ENCODE data around the gene GPR83.

GPR83 gene

DNA sequence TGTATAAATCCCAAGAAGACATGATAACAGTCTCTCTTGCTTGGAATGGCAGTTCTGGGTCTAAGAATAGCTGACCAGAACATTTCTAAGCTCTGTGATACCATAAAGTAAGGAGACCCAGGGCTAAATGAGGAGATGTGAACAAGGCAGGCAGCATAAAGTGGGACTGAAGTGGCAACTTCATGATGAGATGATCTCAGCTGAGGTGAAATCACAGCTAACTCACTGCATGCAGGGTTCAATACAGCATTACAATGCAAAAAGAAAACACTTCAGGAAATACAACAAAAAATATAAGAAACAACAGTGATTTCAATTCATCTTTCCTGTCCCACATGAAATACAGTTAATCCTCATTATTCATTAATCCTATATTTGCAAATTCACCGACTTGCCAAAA, 47.8 kb upstream of the GPR83 start:
- no peak for ATAC-seq

GRCh38 chr11:94447149-94447548, 45.9 kb upstream of the GPR83 start:
- ATAC-seq: no peak
- TF ChIP-seq SNAI2 (CRISPR knock-in tag; IDR thresholded peaks at IDR 0.05) (no peak), PATZ1 (CRISPR knock-in tag; IDR thresholded peaks at IDR 0.05; ENCODE audit: borderline replicate concordance) (no peak), ESRRG (CRISPR knock-in tag; IDR thresholded peaks at IDR 0.05) (no peak), ZFP30 (CRISPR knock-in tag; IDR thresholded peaks at IDR 0.05) (no peak), TCF4 (CRISPR knock-in tag; IDR thresholded peaks at IDR 0.05; ENCODE audit: borderline replicate concordance) (no peak), ZFP3 (CRISPR knock-in tag; IDR thresholded peaks at IDR 0.05) (no peak), PPARA (CRISPR knock-in tag; IDR thresholded peaks at IDR 0.05; ENCODE audit: borderline replicate concordance) (no peak), TOX (CRISPR knock-in tag; IDR thresholded peaks at IDR 0.05; ENCODE audit: borderline replicate concordance) (no peak), ZNF565 (CRISPR knock-in tag; conservative IDR thresholded peaks at IDR 0.05; ENCODE audit: low read depth) (no peak), GLIS3 (CRISPR knock-in tag; IDR thresholded peaks at IDR 0.05) (no peak), ZC3H10 (CRISPR knock-in tag; IDR thresholded peaks at IDR 0.05) (no peak), CSDC2 (CRISPR knock-in tag; IDR thresholded peaks at IDR 0.05) (no peak), ISL1 (CRISPR knock-in tag; IDR thresholded peaks at IDR 0.05) (no peak), ZNF8 (CRISPR knock-in tag; IDR thresholded peaks at IDR 0.05) (no peak), BACH2 (CRISPR knock-in tag; IDR thresholded peaks at IDR 0.05; ENCODE audit: borderline replicate concordance) (no peak)
- TF ChIP-seq, protein P1, sequence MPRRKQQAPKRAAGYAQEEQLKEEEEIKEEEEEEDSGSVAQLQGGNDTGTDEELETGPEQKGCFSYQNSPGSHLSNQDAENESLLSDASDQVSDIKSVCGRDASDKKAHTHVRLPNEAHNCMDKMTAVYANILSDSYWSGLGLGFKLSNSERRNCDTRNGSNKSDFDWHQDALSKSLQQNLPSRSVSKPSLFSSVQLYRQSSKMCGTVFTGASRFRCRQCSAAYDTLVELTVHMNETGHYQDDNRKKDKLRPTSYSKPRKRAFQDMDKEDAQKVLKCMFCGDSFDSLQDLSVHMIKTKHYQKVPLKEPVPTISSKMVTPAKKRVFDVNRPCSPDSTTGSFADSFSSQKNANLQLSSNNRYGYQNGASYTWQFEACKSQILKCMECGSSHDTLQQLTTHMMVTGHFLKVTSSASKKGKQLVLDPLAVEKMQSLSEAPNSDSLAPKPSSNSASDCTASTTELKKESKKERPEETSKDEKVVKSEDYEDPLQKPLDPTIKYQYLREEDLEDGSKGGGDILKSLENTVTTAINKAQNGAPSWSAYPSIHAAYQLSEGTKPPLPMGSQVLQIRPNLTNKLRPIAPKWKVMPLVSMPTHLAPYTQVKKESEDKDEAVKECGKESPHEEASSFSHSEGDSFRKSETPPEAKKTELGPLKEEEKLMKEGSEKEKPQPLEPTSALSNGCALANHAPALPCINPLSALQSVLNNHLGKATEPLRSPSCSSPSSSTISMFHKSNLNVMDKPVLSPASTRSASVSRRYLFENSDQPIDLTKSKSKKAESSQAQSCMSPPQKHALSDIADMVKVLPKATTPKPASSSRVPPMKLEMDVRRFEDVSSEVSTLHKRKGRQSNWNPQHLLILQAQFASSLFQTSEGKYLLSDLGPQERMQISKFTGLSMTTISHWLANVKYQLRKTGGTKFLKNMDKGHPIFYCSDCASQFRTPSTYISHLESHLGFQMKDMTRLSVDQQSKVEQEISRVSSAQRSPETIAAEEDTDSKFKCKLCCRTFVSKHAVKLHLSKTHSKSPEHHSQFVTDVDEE (CRISPR knock-in tag; IDR thresholded peaks at IDR 0.05): no peak

More for the DNA sequence above, 47.8 kb upstream of the GPR83 start:
- TF ChIP-seq BACH2 (CRISPR knock-in tag; IDR thresholded peaks at IDR 0.05; ENCODE audit: borderline replicate concordance) (no peak), ARNTL (CRISPR knock-in tag; IDR thresholded peaks at IDR 0.05; ENCODE audit: borderline replicate concordance, low read depth) (no peak), RARB (CRISPR knock-in tag; IDR thresholded peaks at IDR 0.05) (no peak), OSR1 (CRISPR knock-in tag; IDR thresholded peaks at IDR 0.05) (no peak), ZNF8 (CRISPR knock-in tag; IDR thresholded peaks at IDR 0.05) (no peak), ZFP3 (CRISPR knock-in tag; IDR thresholded peaks at IDR 0.05) (no peak), TCF4 (CRISPR knock-in tag; IDR thresholded peaks at IDR 0.05; ENCODE audit: borderline replicate concordance) (no peak), ESRRG (CRISPR knock-in tag; IDR thresholded peaks at IDR 0.05) (no peak), GLIS3 (CRISPR knock-in tag; IDR thresholded peaks at IDR 0.05) (no peak), PATZ1 (CRISPR knock-in tag; IDR thresholded peaks at IDR 0.05; ENCODE audit: borderline replicate concordance) (no peak)
- TF ChIP-seq, protein P2, sequence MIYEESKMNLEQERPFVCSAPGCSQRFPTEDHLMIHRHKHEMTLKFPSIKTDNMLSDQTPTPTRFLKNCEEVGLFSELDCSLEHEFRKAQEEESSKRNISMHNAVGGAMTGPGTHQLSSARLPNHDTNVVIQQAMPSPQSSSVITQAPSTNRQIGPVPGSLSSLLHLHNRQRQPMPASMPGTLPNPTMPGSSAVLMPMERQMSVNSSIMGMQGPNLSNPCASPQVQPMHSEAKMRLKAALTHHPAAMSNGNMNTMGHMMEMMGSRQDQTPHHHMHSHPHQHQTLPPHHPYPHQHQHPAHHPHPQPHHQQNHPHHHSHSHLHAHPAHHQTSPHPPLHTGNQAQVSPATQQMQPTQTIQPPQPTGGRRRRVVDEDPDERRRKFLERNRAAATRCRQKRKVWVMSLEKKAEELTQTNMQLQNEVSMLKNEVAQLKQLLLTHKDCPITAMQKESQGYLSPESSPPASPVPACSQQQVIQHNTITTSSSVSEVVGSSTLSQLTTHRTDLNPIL (CRISPR knock-in tag; IDR thresholded peaks at IDR 0.05; ENCODE audit: low read depth): no peak

GRCh38 chr11:94445641-94446040, 44.4 kb upstream of the GPR83 start:
- TF ChIP-seq POU6F1 (CRISPR knock-in tag; IDR thresholded peaks at IDR 0.05; ENCODE audit: borderline replicate concordance, low read depth) (no peak), ZNF8 (CRISPR knock-in tag; IDR thresholded peaks at IDR 0.05) (no peak), SNAI2 (CRISPR knock-in tag; IDR thresholded peaks at IDR 0.05) (no peak), ZNF70 (CRISPR knock-in tag; IDR thresholded peaks at IDR 0.05) (no peak), ARNTL (CRISPR knock-in tag; IDR thresholded peaks at IDR 0.05; ENCODE audit: borderline replicate concordance, low read depth) (no peak), OSR1 (CRISPR knock-in tag; IDR thresholded peaks at IDR 0.05) (no peak)
- TF ChIP-seq, protein P1 (CRISPR knock-in tag; IDR thresholded peaks at IDR 0.05): no peak

More at GRCh38 chr11:94445641-94446040, 44.4 kb upstream of the GPR83 start:
- ATAC-seq: no peak
